Dermis microvascular lymphatic vessel endothelial cell (primary cell): ENCODE results near the gene SERAC1. TPM values are rescaled to one million over a fixed set of nuclear protein-coding genes. Genes with fewer than 3 reads are reported as not detected.
A peak's percentile ranks its signal among the peaks of the same experiment; 100 is the strongest.

Source experiments
- DNase-seq, 2 donors: peaks; one replicate each; pipeline versions ENCODE4 v3.0.0 to v3.0.0-alpha.2; 2010; ENCODE audit warnings: low read depth in 2 of 2
- total RNA-seq: library from RNA; depleted of rRNA; stranded (reverse); fragments of >200 nt; gene quantifications from 2 replicates; pipeline ENCODE4 v1.2.1, GENCODE V29; 2014

SERAC1 gene
- total RNA-seq, 1 donor from 2014 or later, result 10.7 TPM

DNA sequence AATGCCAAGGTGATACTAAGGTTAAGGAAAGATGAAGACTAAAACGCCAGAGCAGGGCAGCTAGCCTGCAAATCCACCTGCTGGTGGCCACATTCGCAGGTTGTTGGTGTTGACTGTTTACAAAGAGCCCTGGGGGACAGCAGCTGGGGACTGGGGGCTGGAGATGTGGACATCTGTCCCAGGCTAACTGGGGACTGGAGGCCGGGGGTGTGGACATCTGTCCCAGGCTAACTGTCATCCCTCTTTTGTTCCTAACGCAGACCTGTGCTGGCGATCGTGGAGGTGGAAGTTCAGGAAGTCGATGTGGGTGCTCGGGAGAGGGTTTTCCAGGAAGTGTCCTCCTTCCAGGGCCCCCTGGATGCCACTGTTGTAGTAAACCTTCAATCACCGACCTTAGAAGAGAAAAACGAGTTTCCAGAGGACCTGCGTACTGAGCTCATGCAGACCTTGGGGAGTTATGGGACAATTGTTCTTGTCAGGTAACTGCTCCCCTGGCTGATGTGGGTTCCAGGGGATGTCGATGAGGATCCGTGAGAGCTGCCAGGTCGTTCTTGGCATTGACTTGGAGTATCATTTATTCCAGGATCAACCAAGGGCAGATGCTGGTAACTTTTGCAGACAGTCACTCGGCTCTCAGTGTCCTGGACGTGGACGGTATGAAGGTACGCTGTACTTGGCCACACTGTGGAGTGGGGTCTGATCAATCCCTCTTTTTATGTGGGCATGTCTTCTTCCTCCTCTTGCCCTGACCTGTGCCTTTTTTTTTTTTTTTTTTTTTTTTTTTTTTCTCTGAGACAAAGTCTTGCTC is 87.0 kb downstream of the SERAC1 start:
- DNase-seq, result no peak

DNA sequence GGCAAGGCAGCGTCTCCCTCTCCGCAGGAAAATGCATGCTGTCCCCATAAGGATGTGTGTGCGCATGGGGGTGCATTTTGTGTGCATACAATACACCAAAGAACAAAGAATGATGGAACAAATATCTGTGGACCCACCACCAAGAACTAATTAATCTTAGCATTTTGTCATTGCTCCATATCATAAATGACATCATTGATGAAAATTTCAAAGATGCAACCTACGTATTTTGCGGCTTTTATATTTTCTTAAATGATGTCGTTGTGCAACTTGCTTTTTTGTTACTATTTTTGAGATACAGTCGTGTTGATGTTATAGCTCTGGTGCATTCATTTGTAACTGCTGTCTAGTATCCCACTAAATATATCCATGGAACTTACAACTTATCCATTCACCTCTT is 89.7 kb downstream of the SERAC1 start:
- no peak for DNase-seq

DNA sequence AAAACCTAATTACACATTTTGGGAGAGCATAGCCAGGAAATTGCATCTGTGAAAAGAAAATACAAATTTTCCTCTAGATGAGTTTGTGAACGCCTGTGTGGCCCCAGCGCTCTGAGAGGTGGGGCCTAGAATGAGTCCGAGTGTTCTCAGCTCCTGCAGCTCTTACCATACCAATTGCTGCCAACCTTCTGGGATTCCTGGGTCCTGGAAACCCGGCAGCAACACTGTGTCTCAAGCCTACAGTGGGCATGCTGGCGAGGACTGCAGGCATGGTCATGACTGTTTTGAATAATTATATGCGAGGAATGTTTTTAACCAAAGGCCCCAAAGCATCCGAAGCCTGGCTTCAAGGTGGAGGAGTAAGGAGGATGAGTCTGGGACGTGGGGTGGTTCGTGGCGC is 90.4 kb downstream of the SERAC1 start:
- DNase-seq, result no peak

DNA sequence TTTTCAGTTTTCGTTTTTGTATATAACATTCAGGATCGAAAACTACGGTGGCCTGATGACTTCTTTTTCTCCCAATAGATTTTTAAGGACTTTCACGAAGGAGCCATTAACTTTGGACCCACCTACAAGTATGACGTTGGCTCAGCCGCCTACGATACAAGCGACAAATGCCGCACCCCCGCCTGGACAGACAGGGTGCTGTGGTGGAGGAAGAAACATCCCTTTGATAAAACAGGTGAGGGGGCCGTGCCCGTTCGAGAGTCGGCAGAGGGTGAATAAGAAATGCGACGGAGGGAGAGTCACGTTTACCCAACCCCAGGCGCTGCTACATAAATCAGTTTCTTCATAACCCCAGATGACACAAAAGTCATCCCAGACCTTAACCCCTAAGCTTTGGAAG is 91.5 kb downstream of the SERAC1 start:
- no peak for DNase-seq

DNA sequence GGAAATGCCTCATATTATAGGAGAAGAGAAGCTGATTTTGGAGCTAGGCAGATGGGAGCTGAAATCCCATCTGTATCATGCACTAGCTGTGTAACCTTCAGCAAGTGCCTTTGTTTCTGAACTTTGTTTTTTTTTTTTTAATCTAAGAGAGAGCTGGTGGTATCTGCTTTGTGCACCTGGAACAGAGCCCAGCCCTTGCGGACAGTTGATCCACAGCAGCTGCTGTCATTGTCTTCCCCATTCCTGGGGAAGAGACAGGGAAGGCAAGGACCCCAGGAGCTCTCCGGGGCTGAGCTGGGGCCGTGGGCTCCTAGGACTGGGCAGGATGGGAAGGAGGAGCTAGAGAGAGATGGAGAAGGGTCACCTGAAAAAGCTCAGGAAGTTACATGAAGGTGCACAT is 94.3 kb downstream of the SERAC1 start:
- no peak for DNase-seq

DNA sequence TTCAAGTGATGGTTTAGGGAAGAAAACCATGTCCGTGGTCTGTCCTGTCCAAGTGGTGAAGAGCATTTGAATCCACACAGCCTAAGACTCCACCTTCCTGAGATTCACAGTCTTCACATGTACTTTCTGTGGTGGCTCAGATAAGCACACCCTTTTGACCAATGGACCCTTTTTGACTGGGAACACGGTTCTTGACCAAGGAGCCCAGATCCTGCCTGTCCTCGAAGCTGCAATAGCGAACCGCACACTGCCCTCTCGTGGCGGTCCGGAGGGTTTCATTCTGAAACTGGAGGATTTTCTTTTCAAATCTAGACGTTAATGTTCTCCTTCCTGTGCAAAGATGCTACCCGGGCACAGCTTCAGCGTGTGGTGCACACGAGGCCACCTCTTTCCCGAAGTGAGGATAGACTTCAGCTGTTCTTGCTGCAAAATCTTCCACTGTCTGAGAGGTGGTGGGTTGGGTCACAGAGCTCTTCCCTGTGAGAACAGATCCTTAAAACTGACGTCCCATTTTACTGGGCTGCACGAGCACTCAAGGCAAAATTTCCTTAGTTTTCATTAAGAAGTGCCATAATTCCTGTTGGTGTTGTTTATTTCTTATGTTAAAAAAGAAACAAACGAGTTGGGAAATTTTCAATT is 95.9 kb downstream of the SERAC1 start:
- peak; percentile 43 to 79 for DNase-seq

DNA sequence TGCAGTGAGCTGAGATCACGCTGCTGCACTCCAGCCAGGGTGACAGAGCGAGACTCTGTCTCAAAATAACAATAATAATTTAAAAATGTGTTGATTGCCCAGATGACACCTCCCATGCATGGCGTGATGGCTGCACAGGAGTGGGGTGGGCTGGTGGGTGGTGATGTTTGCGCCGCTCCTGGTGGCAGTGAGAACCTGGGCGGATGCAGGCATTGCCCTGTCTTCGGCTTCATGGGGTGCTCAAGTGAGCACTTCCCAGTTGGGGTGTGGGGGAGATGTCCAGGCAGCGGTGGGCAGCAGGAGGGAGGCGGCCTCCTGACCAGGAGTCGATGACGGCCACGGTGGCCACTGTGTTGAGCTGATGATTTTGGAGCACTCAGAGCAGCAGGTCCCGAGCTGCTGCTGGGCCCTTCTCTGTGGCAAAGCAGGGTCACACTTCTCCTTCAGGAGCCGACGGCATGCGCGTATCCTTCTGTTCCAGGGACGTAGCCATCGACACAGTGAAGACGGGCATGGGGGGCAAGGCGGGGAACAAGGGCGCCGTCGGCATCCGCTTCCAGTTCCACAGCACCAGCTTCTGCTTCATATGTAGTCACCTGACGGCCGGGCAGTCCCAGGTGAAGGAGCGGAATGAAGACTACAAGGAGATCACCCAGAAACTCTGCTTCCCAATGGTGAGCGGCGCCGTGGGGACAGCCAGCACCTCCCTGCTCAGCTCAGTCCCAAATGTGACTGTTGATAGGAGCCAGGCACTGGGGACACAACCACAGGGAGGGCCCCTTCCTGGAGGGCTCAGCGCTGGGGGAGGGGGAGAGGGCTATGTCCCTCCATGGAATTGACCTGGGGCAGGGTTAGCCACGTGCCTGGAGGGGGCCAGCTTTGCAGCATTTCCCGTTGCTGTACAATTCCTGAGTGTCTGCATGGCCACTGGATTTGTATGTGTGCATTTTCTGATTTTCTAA is 96.7 kb downstream of the SERAC1 start:
- no peak for DNase-seq

DNA sequence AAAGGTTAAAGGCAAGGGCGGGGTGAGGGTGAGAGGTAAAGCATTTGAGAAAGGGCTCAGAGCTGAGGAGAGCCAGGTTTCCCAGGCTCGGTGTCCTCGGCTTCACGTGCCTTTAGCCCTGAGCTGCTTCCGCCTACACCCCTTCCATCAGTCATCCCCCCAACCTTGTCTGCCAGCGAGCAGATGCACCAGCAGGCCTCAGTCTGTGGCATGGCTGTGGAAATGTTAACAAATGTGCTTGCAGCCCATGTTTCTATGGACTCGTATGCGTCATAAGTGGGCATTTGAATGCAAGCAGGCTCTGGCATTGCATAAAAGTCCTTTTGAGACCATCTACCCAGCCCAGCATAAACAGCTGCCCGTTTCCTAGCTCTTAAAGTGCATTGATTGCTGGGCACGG is 97.5 kb downstream of the SERAC1 start:
- DNase-seq, result no peak

DNA sequence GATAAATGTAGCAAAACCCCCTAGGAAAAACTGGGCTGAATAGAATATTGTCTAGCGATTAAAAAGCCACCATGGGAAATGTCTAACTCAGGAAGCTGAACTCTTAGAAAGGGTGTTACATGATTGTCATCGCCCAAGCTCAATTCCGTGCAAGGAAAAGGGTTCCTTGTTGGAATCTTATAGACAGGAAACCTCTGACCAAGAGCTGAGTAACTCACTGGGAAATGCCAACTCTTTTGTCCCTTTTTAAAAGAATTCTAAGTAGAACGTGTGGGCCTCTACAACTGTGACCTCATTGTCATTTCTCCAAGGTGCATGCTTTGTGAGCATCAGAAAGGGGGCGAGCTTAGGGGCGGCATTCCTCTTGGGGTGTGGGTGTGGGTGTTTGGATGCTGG is 98.3 kb downstream of the SERAC1 start:
- DNase-seq, result peak in 1 of 2 donors; percentile 90

DNA sequence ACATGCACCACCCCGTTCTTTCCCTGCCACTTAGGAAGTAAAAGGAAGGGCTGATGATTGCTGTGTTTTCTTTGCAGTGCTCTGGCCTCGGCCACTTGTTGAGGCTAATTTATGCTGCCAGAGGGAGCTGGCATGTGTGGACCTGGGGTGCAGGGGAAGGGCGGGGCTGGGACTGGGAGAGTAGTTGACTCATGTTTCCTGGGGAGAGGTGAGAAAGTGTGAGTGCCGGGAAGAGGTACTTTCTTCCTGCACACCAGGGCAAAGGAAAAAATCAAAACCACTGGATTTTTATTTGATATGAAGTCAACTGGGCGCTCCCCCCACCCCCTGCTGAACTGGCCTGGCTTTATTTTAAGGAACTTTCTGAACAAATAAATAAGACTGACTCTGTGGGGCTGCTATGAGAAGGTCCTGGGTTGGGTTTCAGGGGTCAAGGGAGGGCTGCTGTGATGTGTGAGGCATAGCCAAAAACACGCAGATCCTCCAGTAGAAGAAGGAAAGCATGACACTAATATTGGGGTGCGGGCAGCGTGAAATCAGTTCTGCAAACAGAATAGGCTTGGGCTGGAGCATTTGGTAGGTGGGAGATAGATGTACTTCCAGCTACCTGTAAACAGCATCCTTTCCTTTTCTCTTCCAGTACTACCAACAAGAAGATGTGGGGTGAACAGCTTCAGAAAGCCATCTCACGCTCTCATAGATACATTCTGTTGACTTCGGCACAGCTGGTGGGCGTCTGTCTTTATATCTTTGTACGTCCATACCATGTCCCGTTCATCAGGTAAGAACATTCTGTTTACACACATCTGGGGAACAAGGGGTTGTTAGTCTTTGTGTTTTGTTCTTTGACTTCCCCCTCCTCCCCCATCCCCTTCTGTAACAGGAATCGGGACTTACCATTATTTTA is 98.9 kb downstream of the SERAC1 start:
- peak; percentile 12 to 93 for DNase-seq

DNA sequence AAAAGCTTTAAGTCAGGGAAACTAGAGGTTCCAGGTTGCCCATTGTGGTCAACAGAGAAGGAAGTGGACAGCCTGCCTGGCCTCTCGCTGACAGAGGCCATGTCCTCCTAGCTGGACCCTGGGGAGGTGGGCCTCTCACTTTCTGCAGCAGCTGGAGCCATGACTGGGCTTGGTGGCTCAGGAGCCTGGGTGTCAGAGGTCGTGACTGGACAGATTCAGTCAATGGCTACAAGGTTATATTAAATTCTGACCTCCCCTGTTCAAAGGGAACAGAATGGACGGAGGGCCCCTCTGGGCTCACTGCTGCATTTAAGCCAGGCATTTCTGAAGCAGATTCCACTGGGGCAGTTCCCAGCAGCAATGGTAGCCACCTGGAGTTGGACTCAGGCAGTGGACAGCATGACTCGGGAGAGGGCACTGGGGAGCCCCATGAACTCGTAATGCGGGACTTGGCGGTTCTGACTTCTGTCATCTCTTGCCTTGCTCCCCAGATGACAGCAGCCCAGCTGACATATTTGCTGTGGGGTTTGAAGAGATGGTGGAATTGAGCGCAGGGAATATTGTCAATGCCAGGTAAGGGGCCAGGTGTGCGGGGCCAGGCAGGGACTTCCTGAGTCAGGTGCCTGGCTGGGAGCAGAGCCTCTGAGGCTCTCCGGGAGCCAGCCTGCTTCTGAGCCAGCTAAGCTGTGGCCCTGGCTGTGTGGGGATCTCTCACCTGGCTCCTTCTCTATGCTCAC is 99.7 kb downstream of the SERAC1 start:
- no peak for DNase-seq

DNA sequence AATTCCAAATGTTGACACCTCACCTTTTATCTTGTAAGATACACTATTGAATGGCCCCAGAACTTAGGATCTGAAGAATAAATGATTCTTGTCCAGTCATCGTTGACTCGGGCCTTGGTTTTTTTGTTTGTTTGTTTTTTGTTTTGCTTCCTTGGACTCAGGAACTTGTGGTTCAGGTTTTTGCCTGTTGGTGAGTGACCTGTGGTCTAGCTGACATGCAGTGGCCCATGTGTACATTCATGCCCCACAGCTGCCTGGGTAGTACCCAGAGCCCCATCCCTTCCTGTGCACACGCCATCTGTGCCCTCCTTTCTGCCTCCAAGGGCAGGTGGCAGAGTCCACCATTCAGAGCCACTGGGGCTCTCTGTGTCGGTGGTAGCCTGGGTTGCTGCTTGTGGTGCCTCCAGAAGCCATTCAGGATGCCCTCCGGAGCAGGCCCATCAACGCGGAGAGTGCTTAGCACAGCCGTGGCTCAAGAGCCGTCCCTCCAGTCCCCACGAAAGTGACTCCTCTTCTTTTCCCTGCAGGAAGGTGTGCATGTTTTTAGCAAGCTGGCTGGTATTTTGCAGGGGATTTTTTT is 100.5 kb downstream of the SERAC1 start:
- DNase-seq, result peak in 1 of 2 donors; percentile 35

DNA sequence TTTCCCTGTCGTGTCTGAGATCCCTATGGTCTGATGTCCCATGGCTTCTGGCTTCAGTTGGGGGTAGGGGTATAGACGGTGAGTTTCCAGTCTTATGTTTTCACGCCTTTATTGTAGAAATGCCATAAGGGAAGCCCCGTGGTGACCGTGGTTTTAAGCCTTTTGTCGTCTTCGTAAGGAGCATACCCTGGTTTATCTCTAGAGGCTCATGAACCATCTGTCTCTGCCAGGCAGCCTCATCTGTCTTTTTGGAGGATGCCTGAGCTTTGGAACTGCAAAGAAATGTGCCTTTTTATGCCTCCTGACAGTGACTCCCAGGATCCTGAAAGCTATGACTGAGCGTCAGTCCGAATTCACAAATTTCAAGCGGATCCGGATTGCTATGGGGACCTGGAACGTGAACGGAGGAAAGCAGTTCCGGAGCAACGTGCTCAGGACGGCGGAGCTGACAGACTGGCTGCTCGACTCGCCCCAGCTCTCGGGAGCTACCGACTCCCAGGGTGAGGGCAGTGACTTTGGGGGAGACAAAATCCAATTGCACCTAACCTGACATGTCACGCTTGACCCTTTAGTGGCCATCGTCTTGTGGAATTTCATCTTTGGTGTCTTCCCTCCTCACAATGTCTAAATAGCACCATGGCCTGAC is 101.8 kb downstream of the SERAC1 start:
- DNase-seq, result no peak

DNA sequence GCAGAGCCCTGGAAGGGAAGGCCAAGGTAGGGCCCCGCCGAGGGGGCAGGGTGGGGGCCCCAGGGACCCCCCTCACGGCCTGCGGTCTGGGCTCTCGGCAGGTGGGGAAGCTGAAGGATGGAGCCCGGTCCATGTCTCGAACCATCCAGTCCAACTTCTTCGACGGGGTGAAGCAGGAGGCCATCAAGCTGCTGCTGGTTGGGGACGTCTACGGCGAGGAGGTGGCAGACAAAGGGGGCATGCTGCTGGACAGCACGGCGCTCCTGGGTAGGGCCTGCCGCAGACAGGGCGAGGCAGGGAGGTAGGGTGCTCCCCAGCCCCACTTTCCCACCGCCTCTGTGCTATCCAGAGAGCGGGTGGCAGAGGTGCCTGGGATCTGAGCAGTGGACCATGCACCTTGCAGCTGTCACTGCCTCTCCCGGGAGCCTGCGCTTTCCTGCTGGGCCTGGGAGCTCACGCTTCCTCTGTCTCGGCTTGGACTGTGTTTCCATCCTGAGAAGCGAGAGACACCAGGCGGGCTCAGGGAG is 103.3 kb downstream of the SERAC1 start:
- DNase-seq, result no peak

DNA sequence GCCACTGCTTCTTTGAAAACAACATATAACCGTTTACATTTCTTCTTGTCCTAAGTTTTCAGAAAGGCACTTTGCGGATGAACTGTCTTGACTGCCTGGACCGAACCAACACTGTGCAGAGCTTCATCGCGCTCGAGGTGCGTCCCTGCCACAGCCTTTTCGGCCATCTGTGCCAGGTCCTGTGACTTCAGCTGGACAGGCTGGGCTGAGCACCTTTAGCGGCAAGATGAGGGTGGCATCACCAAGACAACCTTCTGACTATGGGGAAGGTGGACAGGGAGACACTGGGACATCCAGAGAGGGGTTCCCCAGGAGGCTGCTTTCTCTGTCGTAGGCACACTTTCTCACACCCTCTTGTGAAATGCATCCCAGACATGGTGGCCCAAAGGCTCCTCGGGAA is 104.3 kb downstream of the SERAC1 start:
- no peak for DNase-seq

DNA sequence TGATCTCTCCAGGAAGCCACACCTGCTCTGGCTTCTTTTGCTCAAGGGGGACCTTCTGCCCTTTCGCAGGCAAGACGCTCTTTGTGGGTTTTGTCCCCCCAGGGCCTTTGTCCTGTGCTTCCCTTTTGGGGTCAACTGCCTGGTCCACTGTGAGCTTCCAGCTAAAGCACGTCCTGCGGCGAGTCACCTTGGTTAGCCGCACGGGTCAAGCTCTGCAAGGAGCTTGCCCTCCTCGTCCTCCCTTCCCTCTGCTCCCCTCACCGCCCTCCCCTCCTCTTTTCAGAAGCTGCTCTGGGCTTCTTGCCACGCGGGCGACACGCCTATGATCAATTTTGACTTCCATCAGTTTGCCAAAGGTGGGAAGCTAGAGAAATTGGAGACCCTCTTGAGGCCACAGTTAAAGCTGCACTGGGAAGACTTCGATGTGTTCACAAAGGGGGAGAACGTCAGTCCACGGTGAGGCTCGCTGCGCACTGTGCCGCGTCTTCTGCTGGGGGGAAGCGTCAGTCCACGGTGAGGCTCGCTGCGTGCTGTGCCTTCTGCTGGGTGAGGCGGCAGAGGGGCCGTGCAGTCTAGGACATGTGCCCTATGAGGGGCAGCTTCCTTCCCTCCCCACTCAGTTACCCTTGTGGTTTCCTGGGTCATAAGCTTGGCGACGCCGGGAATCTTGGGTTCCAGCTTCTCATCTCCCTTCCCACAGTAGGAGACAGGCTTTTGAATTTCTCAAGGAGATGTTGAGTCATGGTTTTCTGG is 106.2 kb downstream of the SERAC1 start:
- no peak for DNase-seq

DNA sequence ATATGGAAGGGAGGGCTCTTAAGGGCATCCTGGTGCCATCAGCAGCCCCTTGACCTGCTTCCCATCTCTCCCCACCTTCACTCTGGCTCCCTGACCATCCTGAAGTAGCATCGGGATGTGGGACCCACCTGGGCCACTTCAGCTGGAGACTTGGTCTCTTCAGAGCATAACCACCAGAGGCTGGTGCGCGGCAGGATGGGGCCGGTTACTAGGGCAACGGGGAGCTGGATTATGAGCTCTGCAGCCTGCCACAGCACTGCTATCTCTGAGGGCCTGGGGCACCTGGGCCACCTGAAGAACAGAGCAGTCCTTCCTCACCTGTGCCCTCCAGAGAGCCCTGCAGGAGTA is 106.7 kb downstream of the SERAC1 start:
- no peak for DNase-seq
